Osteocyte (in vitro differentiated cells): ENCODE measurements around the gene LAT. TPM values are rescaled to one million over a fixed set of nuclear protein-coding genes. Genes with fewer than 3 reads are reported as not detected.

ENCODE experiments used
- DNase-seq: peaks from one replicate; pipeline ENCODE4 v3.0.0; 2021; ENCODE audit warnings: mixed read lengths; ENCODE audit not compliant: unreplicated experiment; ENCODE audit errors: extremely low spot score
- H3K27ac Mint-ChIP-seq: one replicate; pipeline ENCODE4 v1.8.0; 2021; ENCODE audit warnings: mild to moderate bottlenecking, mixed read lengths; ENCODE audit not compliant: unreplicated experiment
- H3K27me3 Mint-ChIP-seq: one replicate; pipeline ENCODE4 v1.8.0; 2021; ENCODE audit warnings: mixed read lengths; ENCODE audit not compliant: unreplicated experiment
- H3K36me3 Mint-ChIP-seq: one replicate; pipeline ENCODE4 v1.8.0; 2021; ENCODE audit warnings: mixed read lengths; ENCODE audit not compliant: unreplicated experiment
- H3K4me1 Mint-ChIP-seq: one replicate; pipeline ENCODE4 v1.8.0; 2021; ENCODE audit warnings: mixed read lengths; ENCODE audit not compliant: unreplicated experiment
- H3K4me3 Mint-ChIP-seq: one replicate; pipeline ENCODE4 v1.8.0; 2021; ENCODE audit warnings: mild to moderate bottlenecking, moderate library complexity, mixed read lengths; ENCODE audit not compliant: unreplicated experiment
- H3K9me3 Mint-ChIP-seq: one replicate; pipeline ENCODE4 v1.8.0; 2021; ENCODE audit warnings: mixed read lengths; ENCODE audit not compliant: unreplicated experiment
- total RNA-seq: library from RNA; stranded (reverse); gene quantifications from 2 replicates; pipeline ENCODE4 v1.2.1, GENCODE V29; 2021
- TF ChIP-seq, protein P1 (sequence below): fragments of 200-600 bp; sonication (generic); IDR thresholded peaks from 2 replicates; pipeline ENCODE4 v1.5.0; 2021; ENCODE audit warnings: antibody characterized with exemption, mild to moderate bottlenecking, moderate library complexity

Gene LAT
- total RNA-seq, 1 donor from 2014 or later: 12.0 TPM

DNA sequence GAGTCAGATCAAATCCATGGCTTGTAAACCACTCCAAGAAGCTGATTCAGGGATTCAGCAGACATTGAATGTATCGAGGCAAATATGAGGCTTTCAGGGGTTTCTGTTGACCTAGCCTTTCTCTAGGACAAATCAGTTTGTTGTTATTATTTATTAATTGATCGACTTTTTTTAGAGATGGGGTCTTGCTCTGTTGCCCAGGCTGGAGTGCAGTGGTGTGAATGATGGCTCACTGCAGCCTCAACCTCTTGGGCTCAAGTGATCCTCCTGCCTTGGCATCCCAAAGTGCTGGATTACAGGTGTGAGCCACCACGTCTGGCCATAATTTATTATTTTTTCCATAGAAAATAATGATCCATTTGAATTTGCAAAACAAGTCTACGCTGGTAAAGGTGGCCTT, 27.0 kb downstream of the LAT start:
- H3K27me3 Mint-ChIP-seq: peaks cover 4% of the 10 kb centered on the region
- H3K4me1 Mint-ChIP-seq: no peaks in the 10 kb centered on the region
- H3K9me3 Mint-ChIP-seq: no peaks in the 10 kb centered on the region
- DNase-seq: no peak
- no peak overlapping the region for H3K4me3 Mint-ChIP-seq
- H3K27ac Mint-ChIP-seq: no peak overlapping the region
- TF ChIP-seq, protein P1, sequence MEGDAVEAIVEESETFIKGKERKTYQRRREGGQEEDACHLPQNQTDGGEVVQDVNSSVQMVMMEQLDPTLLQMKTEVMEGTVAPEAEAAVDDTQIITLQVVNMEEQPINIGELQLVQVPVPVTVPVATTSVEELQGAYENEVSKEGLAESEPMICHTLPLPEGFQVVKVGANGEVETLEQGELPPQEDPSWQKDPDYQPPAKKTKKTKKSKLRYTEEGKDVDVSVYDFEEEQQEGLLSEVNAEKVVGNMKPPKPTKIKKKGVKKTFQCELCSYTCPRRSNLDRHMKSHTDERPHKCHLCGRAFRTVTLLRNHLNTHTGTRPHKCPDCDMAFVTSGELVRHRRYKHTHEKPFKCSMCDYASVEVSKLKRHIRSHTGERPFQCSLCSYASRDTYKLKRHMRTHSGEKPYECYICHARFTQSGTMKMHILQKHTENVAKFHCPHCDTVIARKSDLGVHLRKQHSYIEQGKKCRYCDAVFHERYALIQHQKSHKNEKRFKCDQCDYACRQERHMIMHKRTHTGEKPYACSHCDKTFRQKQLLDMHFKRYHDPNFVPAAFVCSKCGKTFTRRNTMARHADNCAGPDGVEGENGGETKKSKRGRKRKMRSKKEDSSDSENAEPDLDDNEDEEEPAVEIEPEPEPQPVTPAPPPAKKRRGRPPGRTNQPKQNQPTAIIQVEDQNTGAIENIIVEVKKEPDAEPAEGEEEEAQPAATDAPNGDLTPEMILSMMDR: no peak
- no peaks in the 10 kb centered on the region for H3K36me3 Mint-ChIP-seq

DNA sequence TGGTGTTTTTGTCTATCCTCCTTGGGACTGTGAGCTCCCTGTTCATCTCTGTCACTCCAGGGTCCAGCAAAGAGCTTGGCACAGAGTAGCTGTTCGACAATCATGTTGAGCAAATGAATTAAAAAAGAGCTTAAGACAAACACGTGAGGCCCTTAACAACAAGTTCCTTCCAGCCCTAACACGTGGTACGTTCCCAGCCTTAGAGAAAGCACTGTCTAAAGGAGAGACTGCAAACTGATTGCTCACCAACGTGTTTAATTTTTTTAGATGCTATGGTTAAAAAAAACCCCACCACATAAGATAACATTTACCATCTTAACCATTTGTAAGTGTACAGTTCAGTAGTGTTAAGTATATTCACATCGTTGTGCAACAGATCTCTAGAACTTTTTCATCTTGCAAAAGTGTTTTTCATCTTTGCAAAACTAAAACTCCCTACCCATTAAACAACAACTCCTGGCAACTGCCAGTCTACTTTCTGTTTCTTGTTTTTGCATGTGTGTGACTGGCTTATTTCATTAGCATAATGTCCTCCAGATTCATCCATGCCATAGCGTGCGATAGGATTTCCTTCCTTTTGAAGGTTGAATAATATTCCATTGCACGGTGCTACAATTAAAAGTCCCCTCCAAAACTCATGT, 28.2 kb downstream of the LAT start:
- Mint-ChIP-seq H3K4me1 (no peaks in the 10 kb centered on the region), H3K27ac (no peak overlapping the region), H3K27me3 (peaks cover 4% of the 10 kb centered on the region), H3K9me3 (no peaks in the 10 kb centered on the region), H3K4me3 (no peak overlapping the region), H3K36me3 (no peaks in the 10 kb centered on the region)
- no peak for DNase-seq
- TF ChIP-seq, protein P1: no peak

DNA sequence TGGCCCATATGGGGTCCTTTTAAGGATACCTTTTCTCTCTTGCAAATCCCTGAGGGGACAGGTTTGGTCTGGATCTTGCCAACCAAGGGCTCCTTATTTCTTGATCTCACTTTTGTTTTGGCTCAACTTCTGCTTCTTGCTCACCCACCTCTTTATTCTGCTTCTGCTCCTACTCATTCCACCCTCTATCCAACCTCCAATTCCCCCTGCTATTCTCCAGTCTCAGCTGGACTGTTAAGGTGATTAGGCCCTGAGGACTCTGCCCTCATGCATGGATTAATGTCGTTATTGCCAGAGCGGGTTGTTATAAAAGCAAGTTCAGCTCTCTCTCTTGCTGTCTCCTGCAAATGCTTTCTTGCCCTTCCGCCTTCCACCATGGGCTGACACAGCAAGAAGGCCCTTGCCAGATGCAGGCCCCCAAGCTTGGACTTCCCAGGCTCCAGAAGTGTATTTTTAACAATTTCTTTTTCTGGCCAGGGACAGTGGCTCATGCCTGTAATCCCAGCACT, 29.8 kb downstream of the LAT start:
- Mint-ChIP-seq H3K4me3 (no peak overlapping the region), H3K36me3 (no peaks in the 10 kb centered on the region)
- TF ChIP-seq, protein P1: no peak

DNA sequence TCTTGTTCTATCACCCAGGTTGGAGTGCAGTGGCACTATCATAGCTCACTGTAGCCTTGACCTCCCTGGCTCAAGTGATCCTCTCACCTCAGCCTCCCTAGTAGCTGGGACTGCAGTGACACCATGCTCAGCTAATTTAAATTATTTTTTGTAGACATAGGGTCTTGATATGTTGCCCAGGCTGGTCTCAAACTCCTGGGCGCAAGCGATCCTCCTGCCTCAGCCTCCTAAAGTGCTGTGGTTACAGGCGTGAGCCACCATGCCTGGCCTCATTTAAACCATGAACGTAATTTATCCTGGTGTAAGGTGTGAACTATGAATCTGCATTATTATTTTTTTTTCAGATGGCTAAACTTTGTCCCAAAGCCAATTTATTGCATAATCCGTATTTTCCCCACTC, 37.3 kb downstream of the LAT start:
- TF ChIP-seq, protein P1: no peak
- Mint-ChIP-seq H3K4me3 (no peak overlapping the region), H3K9me3 (no peaks in the 10 kb centered on the region), H3K4me1 (no peaks in the 10 kb centered on the region), H3K27ac (no peak overlapping the region), H3K36me3 (no peaks in the 10 kb centered on the region), H3K27me3 (peaks cover 4% of the 10 kb centered on the region)
- DNase-seq: no peak

More for the DNA sequence above, 29.8 kb downstream of the LAT start:
- Mint-ChIP-seq H3K4me1 (no peaks in the 10 kb centered on the region), H3K9me3 (no peaks in the 10 kb centered on the region), H3K27ac (no peak overlapping the region), H3K27me3 (peaks cover 2% of the 10 kb centered on the region)
- no peak for DNase-seq

DNA sequence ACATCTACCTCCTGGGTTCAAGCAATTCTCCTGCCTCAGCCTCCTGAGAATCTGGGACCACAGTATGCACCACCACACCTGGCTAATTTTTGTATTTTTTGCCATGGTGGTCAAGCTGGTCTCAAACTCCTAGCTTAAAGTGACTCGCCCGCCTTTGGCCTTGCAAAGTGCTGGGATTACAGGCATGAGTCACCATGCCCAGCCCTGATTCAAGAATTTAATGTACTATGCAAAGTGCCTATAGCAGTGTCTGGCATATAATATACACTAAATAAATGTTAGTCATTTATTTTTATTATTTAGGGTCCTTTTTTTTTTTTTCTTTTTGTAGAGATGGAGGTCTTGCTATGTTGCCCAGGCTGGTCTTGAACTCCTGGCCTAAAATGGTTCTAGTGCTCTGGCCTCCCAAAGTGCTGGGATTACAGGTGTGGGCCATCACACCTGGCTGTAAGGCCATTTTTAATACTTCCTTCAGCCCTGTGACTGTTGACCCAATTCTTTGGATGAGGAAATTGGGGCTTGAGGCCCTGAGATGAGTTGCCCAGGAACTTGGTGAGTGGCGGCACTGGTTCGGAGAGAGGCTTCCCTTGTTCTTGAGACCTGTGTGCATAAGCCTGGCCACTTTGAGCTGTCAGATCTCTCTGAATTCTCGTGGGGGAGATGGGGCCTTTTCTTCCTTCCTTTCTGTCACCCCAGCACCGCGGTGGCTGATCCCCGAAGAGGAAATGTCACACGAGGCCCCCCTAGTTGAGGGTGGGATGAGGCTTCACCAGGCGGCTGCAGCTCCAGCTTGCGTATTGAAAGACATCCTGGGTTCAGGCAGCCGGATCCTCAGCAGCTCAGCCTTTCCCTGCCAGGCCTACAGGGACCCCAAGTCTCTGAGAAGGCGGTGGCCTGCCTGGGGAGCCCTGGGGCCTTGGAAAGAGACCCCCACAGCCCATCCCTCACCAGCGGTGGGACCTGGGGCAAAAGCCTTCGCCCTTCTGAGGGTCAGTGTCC, 38.7 kb downstream of the LAT start:
- Mint-ChIP-seq H3K9me3 (no peaks in the 10 kb centered on the region), H3K27ac (no peak overlapping the region), H3K27me3 (peaks cover 4% of the 10 kb centered on the region), H3K4me1 (peaks cover 3% of the 10 kb centered on the region), H3K36me3 (no peaks in the 10 kb centered on the region), H3K4me3 (no peak overlapping the region)
- TF ChIP-seq, protein P1: no peak
- DNase-seq: no peak
